GM19467 (cell line): ENCODE results near the gene PHF20.
"Not testable (repeated sequence)": the region's sequence is repeated elsewhere in the genome, so short reads cannot be mapped to it uniquely, and the experiment has no call there.

Source experiments
- ATAC-seq: cut with Tn5 transposase; IDR thresholded peaks from one replicate; pipeline ENCODE4 v1.9.1; 2021; ENCODE audit warnings: mild to moderate bottlenecking, moderate library complexity; ENCODE audit not compliant: unreplicated experiment

The PHF20 gene

DNA sequence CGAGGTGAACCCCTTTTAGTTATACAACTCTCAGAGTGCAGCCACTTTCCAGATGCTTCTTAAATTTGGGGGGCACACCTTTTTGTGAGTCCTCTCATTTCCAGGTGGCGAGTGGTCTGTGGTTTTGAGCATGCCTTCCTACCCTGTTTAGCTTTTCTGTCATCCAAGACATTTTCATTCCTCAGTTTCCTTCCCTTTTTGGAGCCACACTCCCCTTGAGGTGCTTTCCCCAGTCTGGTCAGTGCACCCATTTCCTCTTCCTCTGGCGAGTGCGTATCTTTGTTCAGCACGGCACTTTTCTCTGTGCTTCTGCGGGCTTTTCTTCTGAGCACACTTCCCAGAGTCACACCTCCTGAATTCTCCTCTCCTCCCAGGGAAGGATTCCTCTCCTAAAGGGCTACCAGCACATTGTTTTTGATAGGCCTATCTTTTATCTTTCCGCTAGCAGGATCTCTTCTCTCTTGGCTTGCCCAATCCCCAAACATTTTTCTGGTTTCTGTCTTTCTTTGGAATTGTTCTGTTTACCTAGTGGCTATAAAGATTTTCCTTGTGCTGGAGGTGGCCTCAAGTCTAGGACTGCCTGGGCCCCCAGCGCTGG lies 1.4 kb downstream of the PHF20 start:
- no peak for ATAC-seq

DNA sequence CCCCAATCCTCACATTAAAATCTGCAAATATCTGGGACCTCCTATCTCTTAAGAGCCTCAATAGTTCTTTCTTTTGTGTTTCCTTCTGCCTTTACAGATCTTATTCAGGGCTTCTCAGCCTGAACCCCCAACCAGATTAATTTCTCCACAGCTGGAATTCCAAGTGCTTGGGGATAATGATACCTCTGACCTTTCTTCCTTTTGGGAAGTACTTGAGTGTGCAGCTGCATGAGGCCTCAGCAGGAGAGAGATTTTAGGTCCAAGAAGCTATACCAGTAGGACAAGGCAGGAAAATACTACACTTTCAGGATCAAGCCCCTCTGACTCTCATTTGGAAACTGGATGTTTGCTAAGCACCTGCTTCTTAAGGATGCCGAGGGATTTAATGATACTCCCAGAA lies 2.6 kb downstream of the PHF20 start:
- no peak for ATAC-seq

DNA sequence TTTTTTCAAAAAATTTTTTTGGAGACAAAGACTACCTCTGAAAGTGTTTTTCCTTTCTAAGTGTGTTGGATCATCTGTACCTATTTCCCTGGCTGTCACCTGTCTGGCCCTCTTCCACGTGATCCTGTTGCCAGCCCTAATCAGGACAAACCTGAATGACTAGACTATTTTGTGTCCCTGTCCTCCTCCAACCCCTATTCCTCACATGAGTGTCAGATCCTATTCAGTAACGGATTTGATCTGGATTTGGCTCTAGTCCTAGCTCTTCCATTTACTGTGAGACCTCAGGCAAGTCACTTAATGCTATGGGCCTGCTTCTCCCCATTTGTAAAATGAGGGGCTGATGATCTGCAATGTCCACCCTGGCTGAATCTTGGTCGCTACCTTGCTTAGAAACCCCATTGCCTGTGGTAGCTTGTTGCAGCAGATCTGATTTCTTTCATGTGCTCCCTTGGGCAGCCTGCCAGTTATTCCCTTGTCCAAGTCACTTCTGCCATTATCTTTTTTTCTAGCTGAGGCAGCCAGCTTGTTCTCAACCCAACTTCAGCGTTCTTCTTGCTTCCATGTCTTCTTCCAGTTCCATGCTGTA lies 4.8 kb downstream of the PHF20 start:
- no peak for ATAC-seq

DNA sequence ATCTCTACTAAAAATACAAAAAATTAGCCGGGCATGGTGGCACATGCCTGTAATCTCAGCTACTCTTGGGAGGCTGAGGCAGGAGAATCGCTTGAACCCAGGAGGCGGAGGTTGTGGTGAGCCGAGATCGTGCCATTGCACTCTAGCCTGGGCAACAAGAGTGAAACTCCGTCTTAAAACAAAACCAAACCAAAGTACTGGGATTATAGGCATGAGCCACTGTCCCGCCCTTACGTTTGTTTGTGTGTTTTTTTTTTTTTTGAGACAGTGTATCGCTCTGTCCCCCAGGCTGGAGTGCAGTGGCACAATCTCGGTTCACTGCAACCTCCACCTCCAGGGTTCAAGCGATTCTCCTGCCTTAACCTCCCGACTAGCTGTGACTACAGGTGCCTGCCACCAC lies 12.0 kb downstream of the PHF20 start:
- ATAC-seq, result not testable (repeated sequence)

DNA sequence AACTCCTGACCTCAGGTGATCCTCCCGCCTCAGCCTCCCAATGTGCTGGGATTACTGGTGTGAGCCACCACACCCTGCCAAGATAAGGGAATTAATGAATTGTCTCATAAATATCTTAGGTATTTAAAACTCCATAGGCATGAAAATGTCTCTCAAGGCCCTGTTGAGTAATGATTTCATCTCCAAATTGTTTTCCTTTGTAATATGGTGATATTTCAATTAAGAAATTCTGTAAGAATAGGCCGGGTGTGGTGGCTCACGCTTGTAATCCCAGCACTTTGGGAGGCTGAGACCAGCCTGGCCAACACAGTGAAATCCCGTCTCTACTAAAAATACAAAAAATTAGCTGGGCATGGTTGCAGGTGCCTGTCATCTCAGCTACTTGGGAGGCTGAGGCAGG lies 13.7 kb downstream of the PHF20 start:
- ATAC-seq, result not testable (repeated sequence)

DNA sequence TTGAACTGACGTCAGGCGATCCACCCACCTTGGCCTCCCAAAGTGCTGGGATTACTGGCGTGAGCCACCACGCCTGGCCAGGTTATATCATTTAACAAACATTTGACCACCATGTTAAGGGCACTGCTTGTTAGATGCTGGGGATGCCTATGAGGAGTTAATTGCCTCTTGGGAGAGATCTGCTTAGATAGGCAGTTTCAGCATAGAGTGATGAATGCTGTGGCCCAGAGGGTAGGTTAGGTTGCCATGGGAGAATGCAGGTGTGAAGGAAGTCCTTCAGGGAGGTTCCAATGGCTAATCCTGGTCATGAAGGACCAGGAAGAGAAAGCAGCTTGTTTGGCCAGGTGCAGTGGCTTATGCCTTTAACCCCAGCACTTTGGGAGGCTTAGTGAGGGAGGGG lies 17.0 kb downstream of the PHF20 start:
- ATAC-seq, result no peak

DNA sequence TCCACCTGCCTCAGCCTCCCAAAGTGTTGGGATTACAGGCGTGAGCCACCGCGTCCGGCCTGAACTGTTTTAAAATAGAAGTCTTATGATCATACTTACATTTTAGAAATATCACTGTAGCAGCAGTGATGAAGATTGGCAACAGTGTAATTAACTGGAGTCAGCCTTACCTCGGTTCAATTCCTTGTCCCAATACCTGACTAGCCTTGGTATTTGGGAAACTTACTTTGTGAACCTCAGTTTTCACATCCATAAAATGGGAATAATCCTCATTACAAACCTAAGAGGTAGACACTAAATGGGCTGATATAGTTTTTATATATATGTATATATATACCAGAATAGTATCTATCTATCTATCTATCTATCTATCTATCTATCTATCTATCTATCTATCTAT lies 19.3 kb downstream of the PHF20 start:
- ATAC-seq, result no peak

DNA sequence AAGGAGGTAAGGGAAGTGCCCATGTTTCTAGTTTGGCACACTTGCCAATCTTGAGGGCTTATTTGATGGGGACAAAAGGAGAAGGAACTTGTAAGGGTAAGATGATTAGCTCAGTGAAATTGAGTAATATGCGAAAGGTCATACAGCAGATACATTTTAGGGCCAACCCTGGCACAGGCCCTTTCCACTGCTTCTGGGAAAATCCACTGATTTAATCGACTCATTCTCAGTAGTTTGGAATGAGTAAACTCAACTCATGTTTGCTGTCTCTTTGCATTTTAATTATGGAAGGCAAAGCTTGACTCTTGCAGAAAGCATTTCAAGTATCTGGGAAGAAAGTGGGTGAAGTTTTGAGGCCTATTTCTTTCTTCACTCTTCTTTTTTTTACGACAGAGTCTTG lies 20.0 kb downstream of the PHF20 start:
- no peak for ATAC-seq

DNA sequence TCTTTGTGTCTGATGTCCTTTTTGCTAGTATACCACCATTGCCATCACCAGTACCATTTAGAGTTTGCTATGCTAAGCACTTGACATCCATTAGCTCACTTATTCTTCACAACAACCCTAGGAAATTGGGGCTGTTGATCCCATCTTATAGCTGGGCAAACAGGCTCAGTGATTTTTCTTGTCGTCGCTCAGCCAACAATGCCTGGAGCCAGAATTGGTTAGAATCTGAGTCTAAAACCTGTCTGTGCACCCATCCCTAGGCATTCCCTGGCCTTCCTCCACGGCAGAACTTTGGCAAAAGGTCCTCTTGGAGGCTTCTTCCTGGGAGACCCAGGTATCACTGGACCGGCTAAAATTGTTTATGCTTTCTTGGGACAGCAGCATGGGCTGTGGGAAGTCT lies 20.9 kb downstream of the PHF20 start:
- ATAC-seq, result no peak

DNA sequence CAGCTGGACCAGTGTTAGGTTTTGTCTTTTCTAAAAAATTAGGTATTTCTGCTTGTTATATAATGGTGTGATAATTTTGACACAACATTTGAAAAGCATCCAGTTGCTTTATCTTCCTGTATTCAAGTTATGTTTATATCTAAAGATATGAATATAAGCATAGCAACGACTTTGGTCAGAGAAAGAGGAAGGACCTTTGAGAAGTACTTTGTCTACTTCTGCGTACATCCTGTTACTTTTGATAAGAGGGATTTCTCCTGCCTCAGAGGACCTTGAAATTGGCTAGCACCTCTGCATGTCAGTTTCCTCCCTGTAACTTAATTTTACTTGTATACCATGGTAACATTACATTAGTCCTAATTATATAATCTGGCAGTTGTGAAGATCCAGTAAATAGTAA lies 24.8 kb downstream of the PHF20 start:
- ATAC-seq, result no peak

DNA sequence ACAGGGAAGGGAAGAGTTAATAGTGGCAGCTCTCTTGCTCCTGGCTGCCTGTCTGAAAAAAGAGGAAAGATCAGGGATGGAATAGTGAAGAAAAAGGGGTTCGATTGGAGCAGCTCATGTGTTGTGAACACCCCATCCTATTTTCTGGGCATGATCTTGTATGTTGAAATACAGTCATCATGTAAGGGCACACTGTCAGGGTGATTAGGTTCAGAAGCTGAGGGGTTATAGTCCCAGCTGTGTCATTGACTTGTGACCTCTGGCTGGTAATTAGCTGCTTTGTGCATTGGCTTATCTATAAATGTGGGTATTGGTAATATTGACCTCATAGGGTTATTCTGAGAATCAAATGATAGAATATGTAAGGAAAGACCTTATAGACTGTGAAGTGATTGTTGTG lies 30.1 kb downstream of the PHF20 start:
- ATAC-seq, result no peak

DNA sequence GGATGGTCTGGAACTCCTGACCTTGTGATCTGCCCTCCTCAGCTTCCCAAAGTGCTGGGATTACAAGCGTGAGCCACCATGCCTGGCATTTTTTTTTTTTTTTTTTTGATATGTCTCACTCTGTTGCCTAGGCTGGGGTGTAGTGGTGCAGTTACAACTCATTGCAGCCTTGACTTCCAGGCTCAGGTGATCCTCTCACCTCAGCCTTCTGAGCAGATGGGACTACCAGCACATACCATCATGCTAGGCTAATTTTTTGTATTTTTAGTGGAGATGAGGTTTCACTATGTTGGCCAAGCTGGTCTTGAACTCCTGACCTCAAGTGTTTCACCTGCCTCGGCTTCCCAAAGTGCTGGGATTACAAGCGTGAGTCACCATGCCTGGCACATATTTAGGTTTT lies 34.3 kb downstream of the PHF20 start:
- ATAC-seq, result no peak

DNA sequence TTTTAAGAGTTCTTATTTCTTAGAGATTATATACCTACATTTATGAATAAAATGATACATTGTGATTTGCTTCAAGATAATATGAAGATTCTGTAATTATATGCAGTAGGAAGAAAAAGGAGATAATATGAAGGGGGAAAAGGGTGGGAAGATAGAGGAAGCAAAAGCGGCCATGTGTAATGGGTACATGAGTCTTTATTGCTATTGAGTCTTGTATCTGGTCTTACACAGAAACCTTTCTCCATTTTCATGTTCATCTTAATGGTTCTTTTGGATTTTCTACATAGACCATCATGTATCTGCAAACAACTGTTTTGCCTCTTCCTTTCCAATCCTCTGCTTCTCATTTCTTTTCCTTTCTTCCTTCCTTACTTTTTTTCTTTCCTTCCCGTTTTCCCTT lies 36.1 kb downstream of the PHF20 start:
- ATAC-seq, result no peak

DNA sequence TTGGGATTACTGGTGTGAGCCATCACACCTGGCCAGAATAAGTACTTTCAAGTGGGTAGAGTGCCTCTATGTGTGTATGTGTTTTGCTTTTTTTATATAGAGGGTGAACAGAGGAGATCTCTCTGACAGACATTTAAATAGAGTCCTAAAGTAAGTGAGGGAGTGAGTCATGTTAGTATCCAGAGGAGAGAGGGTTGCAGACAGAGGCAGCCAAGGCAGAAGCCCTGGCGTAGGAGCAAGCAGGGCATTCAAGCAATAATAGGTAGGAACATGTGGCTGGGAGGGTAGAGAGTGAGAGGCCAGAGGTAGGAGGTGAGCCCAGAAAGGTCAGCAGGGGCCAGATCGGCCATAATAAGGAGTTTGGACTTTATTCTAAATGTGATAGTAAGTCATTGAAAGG lies 48.9 kb downstream of the PHF20 start:
- no peak for ATAC-seq

DNA sequence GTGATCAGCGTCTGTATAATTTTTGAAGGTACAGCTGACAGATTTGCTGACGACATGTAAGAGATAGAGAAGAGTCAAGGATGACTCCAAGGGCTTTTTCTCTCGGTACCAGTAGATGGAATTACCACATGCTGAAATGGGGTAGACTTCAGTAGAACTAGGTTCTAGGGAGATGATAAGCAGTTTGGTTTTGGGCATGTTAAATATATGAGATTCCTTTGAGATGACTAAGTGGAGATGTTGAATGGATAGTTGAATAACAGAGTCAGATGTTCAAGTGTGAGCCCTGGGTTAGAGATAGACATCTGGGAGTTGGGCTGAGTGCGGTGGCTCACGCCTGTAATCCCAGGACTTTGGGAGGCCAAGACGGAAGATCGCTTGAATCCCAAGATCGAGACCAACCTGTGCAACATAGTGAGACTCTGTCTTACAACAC lies 50.0 kb downstream of the PHF20 start:
- no peak for ATAC-seq

DNA sequence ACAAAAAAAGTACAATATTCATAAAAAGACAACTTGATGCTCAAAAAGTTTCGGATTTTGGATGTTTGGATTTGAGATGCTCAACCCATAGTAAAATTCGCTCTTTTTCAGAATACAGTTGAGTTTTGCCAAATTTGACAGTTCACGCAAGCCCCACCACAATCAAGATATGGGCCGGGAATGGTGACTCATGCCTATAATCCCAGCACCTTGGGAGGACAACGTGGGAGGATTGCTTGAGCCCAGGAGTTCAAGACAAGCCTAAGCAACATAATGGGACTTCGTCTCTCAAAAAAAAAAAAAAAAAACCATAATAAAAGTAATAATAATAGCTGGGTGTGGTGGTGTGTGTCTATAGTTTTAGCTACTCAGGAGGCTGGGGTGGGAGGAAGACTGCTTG lies 51.3 kb downstream of the PHF20 start:
- ATAC-seq, result no peak

DNA sequence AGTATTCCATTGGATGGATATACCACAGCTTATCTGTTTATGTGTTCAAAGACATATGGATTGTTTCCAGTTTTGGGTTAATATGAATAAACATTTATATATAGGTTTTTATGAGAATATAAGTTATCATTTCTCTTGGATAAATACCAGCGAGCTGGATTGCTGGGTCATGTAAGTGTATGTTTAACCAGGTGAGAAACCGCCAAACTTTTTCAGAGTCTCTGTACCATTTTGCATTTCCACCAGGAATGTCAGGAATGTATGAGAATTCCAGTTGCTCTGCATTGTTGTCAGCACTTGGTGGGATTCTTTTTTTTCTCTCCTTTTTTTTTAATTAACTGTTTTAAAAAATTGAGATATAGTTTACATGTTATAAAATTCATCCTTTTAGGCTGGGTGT lies 52.1 kb downstream of the PHF20 start:
- ATAC-seq, result no peak

DNA sequence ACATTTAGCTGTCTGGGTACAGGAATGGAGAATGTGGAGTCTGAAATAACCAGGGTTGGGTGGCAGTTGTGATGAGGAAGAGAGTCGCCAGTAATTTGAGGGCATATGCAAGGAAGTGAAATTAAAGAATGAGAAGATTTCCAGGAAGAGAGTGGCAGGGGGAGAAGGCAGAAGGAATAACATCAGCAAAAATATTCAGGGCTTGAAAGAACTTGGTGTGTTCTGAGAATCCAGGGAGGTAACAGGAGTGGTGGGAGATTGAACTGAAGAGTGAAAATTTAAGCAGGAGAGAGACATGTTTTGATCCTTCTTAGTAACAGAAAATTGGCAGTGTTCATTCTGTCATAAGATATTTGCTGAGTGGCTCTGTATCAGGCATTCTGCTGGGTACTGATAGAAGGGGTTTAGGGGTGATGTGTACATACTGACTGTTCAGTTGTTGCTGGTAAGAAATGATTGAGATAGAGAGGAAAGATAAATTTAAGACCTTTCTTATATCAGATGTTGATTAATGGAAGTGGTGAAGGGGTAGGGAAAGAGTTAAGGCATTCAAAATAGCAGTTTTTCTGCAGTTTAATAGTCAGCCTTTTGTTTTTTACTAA lies 54.7 kb downstream of the PHF20 start:
- ATAC-seq, result no peak

DNA sequence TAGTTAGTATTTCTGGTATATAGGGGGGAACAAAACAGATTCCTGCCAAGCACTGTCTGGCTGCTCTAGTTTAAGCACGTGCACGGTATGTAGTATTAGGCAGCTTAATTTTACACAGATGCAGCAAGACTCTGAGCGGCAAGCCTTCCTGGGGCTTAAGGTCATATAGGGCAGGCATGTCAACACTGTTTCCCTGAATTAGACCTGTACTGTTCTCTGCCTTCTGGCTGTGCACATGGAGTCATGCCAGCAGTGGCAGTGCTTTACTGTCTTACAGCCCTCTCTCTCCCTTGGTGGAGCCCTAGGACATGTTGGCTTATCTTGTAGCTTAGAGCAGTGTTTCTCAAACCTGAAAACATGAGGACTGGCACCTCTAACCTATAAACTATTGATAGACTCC lies 56.6 kb downstream of the PHF20 start:
- ATAC-seq, result no peak

DNA sequence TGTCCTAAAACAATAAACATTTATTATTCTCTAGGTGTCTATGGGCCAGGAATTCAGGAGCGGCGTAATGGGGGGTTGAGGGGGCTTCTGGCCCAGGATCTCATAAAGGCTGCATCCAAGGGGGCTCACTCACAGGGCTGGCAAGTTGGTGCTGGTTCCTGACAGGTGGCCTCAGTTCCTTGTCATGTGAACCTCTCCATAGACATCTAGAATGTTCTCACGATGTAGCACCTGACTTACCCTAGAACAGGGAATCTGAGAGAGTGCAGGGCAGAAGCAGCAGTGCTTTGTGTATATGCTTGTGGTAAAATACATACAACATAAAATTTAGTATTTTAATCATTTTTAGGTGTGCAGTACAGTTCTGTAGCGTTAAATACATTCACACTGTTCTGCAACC lies 57.1 kb downstream of the PHF20 start:
- ATAC-seq, result no peak

DNA sequence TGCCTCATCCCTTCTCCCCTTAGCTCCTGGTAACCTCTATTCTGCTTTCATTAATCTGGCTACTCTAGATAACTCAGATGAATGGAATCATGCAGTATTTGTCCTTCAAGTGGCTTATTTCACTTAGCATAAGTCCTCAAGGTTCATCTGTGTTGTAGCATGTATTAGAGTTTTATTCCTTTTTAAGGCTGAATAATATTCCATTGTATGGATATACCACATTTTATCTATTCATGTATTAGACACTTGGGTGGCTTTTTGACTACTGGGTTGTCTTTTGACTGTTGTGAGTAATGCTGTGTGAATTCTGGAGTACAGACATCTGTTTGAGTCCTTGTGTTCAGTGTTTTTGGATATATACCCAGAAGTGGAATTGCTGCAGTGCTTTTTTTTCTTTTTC lies 58.4 kb downstream of the PHF20 start:
- ATAC-seq, result no peak

DNA sequence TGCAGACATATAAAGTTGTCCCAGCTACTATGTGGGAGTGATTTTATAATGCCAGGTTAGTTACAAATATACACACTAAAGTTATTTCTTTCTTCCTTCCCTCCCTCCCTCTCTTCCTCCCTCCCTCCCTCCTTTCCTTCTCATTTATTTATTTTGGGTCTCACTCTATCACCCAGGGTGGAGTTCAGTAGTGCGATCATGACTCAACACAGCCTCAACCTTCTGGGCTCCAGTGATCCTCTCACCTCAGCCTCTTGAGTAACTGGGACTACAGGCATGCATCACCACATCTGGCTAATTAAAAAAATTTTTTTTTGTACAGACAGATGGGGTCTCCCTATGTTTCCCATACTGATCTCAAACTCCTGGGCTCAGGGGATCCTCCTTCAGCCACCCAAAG lies 59.2 kb downstream of the PHF20 start:
- no peak for ATAC-seq

DNA sequence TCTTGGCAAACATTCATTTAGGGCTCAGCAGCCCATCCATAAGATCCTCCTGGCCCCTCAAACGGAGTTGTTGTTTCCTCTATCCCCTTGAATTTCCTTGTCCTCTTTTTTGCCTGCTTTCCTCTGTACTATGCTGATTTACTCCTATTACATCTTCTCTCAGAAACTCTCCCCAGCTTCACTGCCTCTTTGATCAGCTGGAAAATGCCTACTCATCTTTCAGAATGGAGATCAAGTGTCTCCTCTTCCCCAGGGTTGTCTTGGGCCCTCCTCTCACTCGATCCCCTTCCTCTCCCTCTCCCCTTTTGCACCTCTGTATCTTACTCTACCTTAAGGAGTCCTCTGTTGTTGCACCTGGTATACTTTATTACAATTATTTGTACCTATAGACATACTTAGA lies 60.2 kb downstream of the PHF20 start:
- ATAC-seq, result no peak
